Measurements from ENCODE around the gene AMMECR1.

DNA sequence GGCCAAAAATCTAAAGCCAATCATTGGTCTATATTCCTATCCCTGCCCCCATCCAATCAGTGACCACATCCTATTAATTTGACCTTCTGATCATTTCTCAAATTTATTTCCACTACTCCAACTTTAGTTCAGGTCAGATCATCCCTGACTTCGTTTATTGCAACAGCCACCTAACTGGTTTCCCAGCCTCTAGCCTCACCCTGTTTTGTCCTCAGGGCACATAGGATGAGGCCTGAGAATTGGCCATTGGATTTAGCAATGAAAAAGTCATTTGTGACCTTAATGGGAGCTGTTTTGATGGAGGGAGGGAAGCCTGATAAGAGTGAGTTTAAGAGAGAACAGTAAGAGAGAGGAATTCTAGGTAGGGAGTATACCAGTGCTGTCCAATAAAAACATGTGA, 155.0 kb downstream of the AMMECR1 start:
- TF ChIP-seq, protein P1, sequence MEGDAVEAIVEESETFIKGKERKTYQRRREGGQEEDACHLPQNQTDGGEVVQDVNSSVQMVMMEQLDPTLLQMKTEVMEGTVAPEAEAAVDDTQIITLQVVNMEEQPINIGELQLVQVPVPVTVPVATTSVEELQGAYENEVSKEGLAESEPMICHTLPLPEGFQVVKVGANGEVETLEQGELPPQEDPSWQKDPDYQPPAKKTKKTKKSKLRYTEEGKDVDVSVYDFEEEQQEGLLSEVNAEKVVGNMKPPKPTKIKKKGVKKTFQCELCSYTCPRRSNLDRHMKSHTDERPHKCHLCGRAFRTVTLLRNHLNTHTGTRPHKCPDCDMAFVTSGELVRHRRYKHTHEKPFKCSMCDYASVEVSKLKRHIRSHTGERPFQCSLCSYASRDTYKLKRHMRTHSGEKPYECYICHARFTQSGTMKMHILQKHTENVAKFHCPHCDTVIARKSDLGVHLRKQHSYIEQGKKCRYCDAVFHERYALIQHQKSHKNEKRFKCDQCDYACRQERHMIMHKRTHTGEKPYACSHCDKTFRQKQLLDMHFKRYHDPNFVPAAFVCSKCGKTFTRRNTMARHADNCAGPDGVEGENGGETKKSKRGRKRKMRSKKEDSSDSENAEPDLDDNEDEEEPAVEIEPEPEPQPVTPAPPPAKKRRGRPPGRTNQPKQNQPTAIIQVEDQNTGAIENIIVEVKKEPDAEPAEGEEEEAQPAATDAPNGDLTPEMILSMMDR (conservative IDR thresholded peaks at IDR 0.05; ENCODE audit: low read depth in 2 of 2): no peak
- TF ChIP-seq, protein P2, sequence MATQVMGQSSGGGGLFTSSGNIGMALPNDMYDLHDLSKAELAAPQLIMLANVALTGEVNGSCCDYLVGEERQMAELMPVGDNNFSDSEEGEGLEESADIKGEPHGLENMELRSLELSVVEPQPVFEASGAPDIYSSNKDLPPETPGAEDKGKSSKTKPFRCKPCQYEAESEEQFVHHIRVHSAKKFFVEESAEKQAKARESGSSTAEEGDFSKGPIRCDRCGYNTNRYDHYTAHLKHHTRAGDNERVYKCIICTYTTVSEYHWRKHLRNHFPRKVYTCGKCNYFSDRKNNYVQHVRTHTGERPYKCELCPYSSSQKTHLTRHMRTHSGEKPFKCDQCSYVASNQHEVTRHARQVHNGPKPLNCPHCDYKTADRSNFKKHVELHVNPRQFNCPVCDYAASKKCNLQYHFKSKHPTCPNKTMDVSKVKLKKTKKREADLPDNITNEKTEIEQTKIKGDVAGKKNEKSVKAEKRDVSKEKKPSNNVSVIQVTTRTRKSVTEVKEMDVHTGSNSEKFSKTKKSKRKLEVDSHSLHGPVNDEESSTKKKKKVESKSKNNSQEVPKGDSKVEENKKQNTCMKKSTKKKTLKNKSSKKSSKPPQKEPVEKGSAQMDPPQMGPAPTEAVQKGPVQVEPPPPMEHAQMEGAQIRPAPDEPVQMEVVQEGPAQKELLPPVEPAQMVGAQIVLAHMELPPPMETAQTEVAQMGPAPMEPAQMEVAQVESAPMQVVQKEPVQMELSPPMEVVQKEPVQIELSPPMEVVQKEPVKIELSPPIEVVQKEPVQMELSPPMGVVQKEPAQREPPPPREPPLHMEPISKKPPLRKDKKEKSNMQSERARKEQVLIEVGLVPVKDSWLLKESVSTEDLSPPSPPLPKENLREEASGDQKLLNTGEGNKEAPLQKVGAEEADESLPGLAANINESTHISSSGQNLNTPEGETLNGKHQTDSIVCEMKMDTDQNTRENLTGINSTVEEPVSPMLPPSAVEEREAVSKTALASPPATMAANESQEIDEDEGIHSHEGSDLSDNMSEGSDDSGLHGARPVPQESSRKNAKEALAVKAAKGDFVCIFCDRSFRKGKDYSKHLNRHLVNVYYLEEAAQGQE (IDR thresholded peaks at IDR 0.05; ENCODE audit: unreplicated experiment): no peak

Data from GM23338 (cell line).